Keratinocyte (primary cell): Measurements from ENCODE around the gene BNIP3. TPM values are rescaled to one million over a fixed set of nuclear protein-coding genes. Genes with fewer than 3 reads are reported as not detected.

Source experiments
- DNase-seq: peaks from one replicate; pipeline ENCODE4 v3.0.0-alpha.2; 2011; ENCODE audit warnings: low read depth, missing footprints, low spot score
- FAIRE-seq: peaks from 2 replicates; lab custom pipeline; 2011; peaks lifted over from hg19 to GRCh38; lab: Jason Lieb, UNC
- H2AFZ ChIP-seq: 2 replicates; pipeline ENCODE4 v1.6.0; 2012; ENCODE audit warnings: low read length, control low read depth, inconsistent platforms; ENCODE audit not compliant: control insufficient read depth
- H3K27ac ChIP-seq: 2 replicates; pipeline ENCODE4 v1.5.1; 2011; ENCODE audit warnings: low read length; ENCODE audit not compliant: control insufficient read depth, insufficient read depth
- H3K27me3 ChIP-seq: 3 replicates; pipeline ENCODE4 v1.6.0; 2011; ENCODE audit warnings: low read length; ENCODE audit not compliant: control insufficient read depth, insufficient read depth; ENCODE audit errors: extremely low read depth
- H3K36me3 ChIP-seq, 2 experiments: 2 replicates in 1 of 2; 3 replicates in 1 of 2; pipeline ENCODE4 v1.5.1; 2011; ENCODE audit warnings: low read length in 2 of 2, mild to moderate bottlenecking in 1 of 2; ENCODE audit not compliant: control insufficient read depth in 2 of 2, insufficient read depth in 2 of 2; ENCODE audit errors: extremely low read depth in 1 of 2
- H3K4me1 ChIP-seq: 3 replicates; pipeline ENCODE4 v1.5.1; 2011; ENCODE audit warnings: low read length; ENCODE audit not compliant: control insufficient read depth, insufficient read depth; ENCODE audit errors: extremely low read depth
- H3K4me2 ChIP-seq: 3 replicates; pipeline ENCODE4 v1.6.0; 2011; ENCODE audit warnings: low read depth, low read length; ENCODE audit not compliant: control insufficient read depth, insufficient read depth; ENCODE audit errors: extremely low read depth
- H3K4me3 ChIP-seq, 3 experiments: fragments of 200-600 bp in 1 of 3; sonication (generic) in 1 of 3; 2 replicates in 2 of 3; 3 replicates in 1 of 3; pipeline ENCODE4 v1.5.1; 2011 to 2016; ENCODE audit warnings: low read length in 3 of 3, mild to moderate bottlenecking in 3 of 3, control low read depth in 2 of 3, inconsistent platforms in 1 of 3, low read depth in 1 of 3, mixed read lengths in 1 of 3, mixed run types in 1 of 3, moderate library complexity in 1 of 3; ENCODE audit not compliant: control insufficient read depth in 2 of 3, insufficient read depth in 2 of 3; ENCODE audit errors: extremely low read depth in 1 of 3
- H3K79me2 ChIP-seq: 2 replicates; pipeline ENCODE4 v1.6.0; 2012; ENCODE audit warnings: low read length; ENCODE audit not compliant: control insufficient read depth, insufficient read depth
- H3K9ac ChIP-seq: 3 replicates; pipeline ENCODE4 v1.6.0; 2011; ENCODE audit warnings: low read length; ENCODE audit not compliant: control insufficient read depth, insufficient read depth; ENCODE audit errors: extremely low read depth
- H3K9me1 ChIP-seq: 3 replicates; pipeline ENCODE4 v1.6.0; 2011; ENCODE audit warnings: low read length; ENCODE audit not compliant: control insufficient read depth, insufficient read depth; ENCODE audit errors: extremely low read depth
- H3K9me3 ChIP-seq: 2 replicates; pipeline ENCODE4 v1.5.1; 2012; ENCODE audit warnings: low read depth, low read length; ENCODE audit not compliant: control insufficient read depth
- H4K20me1 ChIP-seq: 3 replicates; pipeline ENCODE4 v1.6.0; 2011; ENCODE audit warnings: low read length; ENCODE audit not compliant: control insufficient read depth, insufficient read depth; ENCODE audit errors: extremely low read depth
- CTCF ChIP-seq, 3 experiments: IDR thresholded peaks in 1 of 3; conservative IDR thresholded peaks in 1 of 3; optimal IDR thresholded peaks in 1 of 3; 2 replicates in 2 of 3; 3 replicates in 1 of 3; pipeline versions ENCODE3 to v1.5.1; 2011; ENCODE audit warnings: low read length in 3 of 3, mild to moderate bottlenecking in 3 of 3, moderate library complexity in 2 of 3, control low read depth in 1 of 3, inconsistent platforms in 1 of 3; ENCODE audit not compliant: insufficient read depth in 2 of 3; ENCODE audit errors: extremely low read depth in 1 of 3
- EZH2 ChIP-seq: IDR thresholded peaks from one replicate; pipeline ENCODE4 v1.6.1; 2012; ENCODE audit warnings: inconsistent platforms, mild to moderate bottlenecking, low read length, moderate library complexity
- dilution Hi-C: fragments of 300-500 bp; cut with MboI; formaldehyde crosslinking; loops from one replicate; pipeline ENCODE4 v1.7.0; 2020; ENCODE audit warnings: low sequenced_read_pairs; ENCODE audit not compliant: extremely low pct_ligation_motif_present
- polyA plus RNA-seq, 5 experiments: library from polyadenylated mRNA; depleted of rRNA in 3 of 5; stranded (reverse) in 3 of 5; stranded (forward) in 1 of 5; unstranded in 1 of 5; fragments of >200 nt; gene quantifications; 1 replicate in 1 of 5; 2 replicates in 3 of 5; 3 replicates in 1 of 5; pipeline versions ENCODE4 v1.2.1 to v1.2.3, GENCODE V29; 2011 to 2012; ENCODE audit warnings: missing spikeins in 2 of 5, low read depth in 1 of 5, low replicate concordance in 1 of 5

BNIP3 gene
- polyA plus RNA-seq, 1 donor (not counting 4 experiments of a cell fraction or from before 2014, with no cell fraction given): 77.9 TPM

GRCh38 chr10:131925716-131926115, 56.0 kb downstream of the BNIP3 start:
- FAIRE-seq (no peak), DNase-seq (no peak)
- Histone ChIP-seq H3K27me3 (no peaks in the 10 kb centered on the region), H2AFZ (no peak overlapping the region), H3K4me3 (no peak overlapping the region), H3K36me3 (peaks cover 0 to 8% of the 10 kb centered on the region in 2 experiments), H3K4me1 (peaks cover 11% of the 10 kb centered on the region), H3K79me2 (peaks cover 100% of the 10 kb centered on the region), H4K20me1 (peaks cover 25% of the 10 kb centered on the region), H3K9me1 (peaks cover 4% of the 10 kb centered on the region), H3K9me3 (peaks cover 2% of the 10 kb centered on the region), H3K27ac (no peak overlapping the region), H3K9ac (no peak overlapping the region), H3K4me2 (no peak overlapping the region)
- dilution Hi-C loops: no loop called here
- no peak for TF ChIP-seq EZH2
- no peak for TF ChIP-seq CTCF (optimal IDR thresholded peaks at IDR 0.05 in 1 of 3, IDR thresholded peaks at IDR 0.05 in 1 of 3, conservative IDR thresholded peaks at IDR 0.05 in 1 of 3; ENCODE audit: extremely low read depth in 1 of 3, insufficient read depth in 2 of 3, low read length in 3 of 3)

DNA sequence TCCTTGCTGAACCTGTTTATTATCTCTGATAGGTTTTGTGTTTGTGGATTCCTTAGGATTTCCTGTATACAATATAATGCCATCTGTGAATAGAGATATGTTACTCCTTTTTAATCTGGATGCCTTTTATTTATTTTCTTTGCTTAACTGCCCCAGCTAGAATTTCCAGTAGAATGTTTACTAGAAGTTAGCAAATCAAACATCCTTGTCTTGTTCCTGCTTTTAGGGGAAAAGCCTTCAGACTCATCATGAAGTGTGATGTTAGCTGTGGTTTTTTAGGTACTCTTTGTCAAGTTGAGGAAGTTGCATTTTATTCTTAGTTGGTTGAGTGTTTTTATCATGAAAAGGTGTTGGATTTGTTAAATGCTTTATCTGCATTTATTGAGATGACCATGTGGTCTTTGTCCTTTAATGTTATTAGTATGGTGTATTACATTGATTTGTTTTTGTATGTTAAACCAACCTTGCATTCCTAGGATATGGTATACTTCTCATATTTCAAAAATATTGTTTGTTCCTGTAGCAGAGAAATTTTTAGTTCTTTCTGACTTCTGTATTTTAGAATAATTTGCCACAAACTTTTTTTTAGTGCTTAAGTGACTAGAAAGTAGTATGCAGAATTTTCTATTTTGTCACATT, 56.6 kb downstream of the BNIP3 start:
- no peak for TF ChIP-seq CTCF (optimal IDR thresholded peaks at IDR 0.05 in 1 of 3, IDR thresholded peaks at IDR 0.05 in 1 of 3, conservative IDR thresholded peaks at IDR 0.05 in 1 of 3; ENCODE audit: extremely low read depth in 1 of 3, insufficient read depth in 2 of 3, low read length in 3 of 3)
- no peak for TF ChIP-seq EZH2
- no peak for FAIRE-seq
- Histone ChIP-seq H3K27me3 (no peaks in the 10 kb centered on the region), H4K20me1 (peaks cover 30% of the 10 kb centered on the region), H3K4me1 (peaks cover 17% of the 10 kb centered on the region), H3K9me1 (peaks cover 5% of the 10 kb centered on the region), H3K4me3 (no peak overlapping the region), H3K27ac (no peak overlapping the region), H3K36me3 (peaks cover 0 to 8% of the 10 kb centered on the region in 2 experiments), H3K9ac (no peak overlapping the region), H3K79me2 (peaks cover 100% of the 10 kb centered on the region), H3K4me2 (no peak overlapping the region), H2AFZ (no peak overlapping the region), H3K9me3 (peaks cover 2% of the 10 kb centered on the region)
- DNase-seq: no peak
- dilution Hi-C loops: no loop called here
